CD4-positive, alpha-beta T cell (primary cell): ENCODE data around the gene NDUFA8. TPM values are rescaled to one million over a fixed set of nuclear protein-coding genes. Genes with fewer than 3 reads are reported as not detected.

Source experiments
- ATAC-seq: fragments of 200-7000 bp; cut with Tn5 transposase; one replicate; pipeline ENCODE4 v1.10.0; 2022; ENCODE audit warnings: mild to moderate bottlenecking; ENCODE audit not compliant: poor library complexity
- CTCF ChIA-PET: fragments of 350-600 bp; sonication (Branson Sonifier 250); formaldehyde crosslinking; loops from one replicate; lab custom pipeline; 2021; ENCODE audit warnings: antibody characterized with exemption, inconsistent platforms; lab: Charles Lee
- POLR2A ChIA-PET: fragments of 350-600 bp; sonication (Branson Sonifier 250); formaldehyde crosslinking; loops from one replicate; lab custom pipeline; 2021; ENCODE audit warnings: antibody characterized with exemption, inconsistent platforms; lab: Charles Lee
- DNase-seq, 14 experiments: peaks; one replicate each; pipeline ENCODE4 v3.0.0-alpha.2; 2013 to 2020; ENCODE audit warnings: mixed read lengths in 2 of 14
- H3K27ac ChIP-seq, 2 donors: one replicate each; pipeline versions ENCODE4 v1.5.1 to v1.7.0; 2013; ENCODE audit warnings: low read length in 2 of 2, low read depth in 1 of 2, mild to moderate bottlenecking in 1 of 2
- H3K27me3 ChIP-seq, 2 experiments: 1 replicate in 1 of 2; 2 replicates in 1 of 2; pipeline versions ENCODE4 v1.6.1 to v1.7.0; 2013; ENCODE audit warnings: low read length in 2 of 2, control low read depth in 1 of 2, mild to moderate bottlenecking in 1 of 2, moderate library complexity in 1 of 2; ENCODE audit not compliant: insufficient read depth in 2 of 2, control insufficient read depth in 1 of 2
- H3K36me3 ChIP-seq: one replicate; pipeline ENCODE4 v1.6.1; 2013; ENCODE audit warnings: low read length, control low read depth; ENCODE audit not compliant: insufficient read depth
- H3K4me1 ChIP-seq: one replicate; pipeline ENCODE4 v1.6.1; 2013; ENCODE audit warnings: low read length, control low read depth; ENCODE audit not compliant: insufficient read depth
- H3K4me3 ChIP-seq: one replicate; pipeline ENCODE4 v1.5.1; 2013; ENCODE audit warnings: mild to moderate bottlenecking, low read length, moderate library complexity
- H3K9me3 ChIP-seq, 2 experiments: 1 replicate in 1 of 2; 2 replicates in 1 of 2; pipeline versions ENCODE4 v1.6.1 to v1.7.0; 2013; ENCODE audit warnings: low read length in 2 of 2, mild to moderate bottlenecking in 2 of 2, control low read depth in 1 of 2, moderate library complexity in 1 of 2; ENCODE audit not compliant: control insufficient read depth in 1 of 2, insufficient read depth in 1 of 2
- H3K27ac Mint-ChIP-seq: one replicate; pipeline ENCODE4 v1.8.0; 2020; ENCODE audit warnings: mixed read lengths
- H3K27me3 Mint-ChIP-seq: one replicate; pipeline ENCODE4 v1.8.0; 2021; ENCODE audit warnings: mixed read lengths
- H3K36me3 Mint-ChIP-seq: one replicate; pipeline ENCODE4 v1.8.0; 2021; ENCODE audit warnings: low read depth, mixed read lengths
- H3K4me1 Mint-ChIP-seq: one replicate; pipeline ENCODE4 v1.8.0; 2021; ENCODE audit warnings: low read depth, mixed read lengths
- H3K4me3 Mint-ChIP-seq: one replicate; pipeline ENCODE4 v1.8.0; 2020; ENCODE audit warnings: mild to moderate bottlenecking, mixed read lengths
- H3K9me3 Mint-ChIP-seq: one replicate; pipeline ENCODE4 v1.8.0; 2020; ENCODE audit warnings: mixed read lengths
- intact Hi-C, 2 experiments: fragments of 100-400 bp; cut with DNase I in 1 of 2; cut with micrococcal nuclease in 1 of 2; formaldehyde crosslinking; loops; one replicate each; pipeline versions ENCODE4 v1.15.1 to v1.9.0; 2023 to 2025; cut with DNase I, micrococcal nuclease
- total RNA-seq, 174 experiments: library from RNA in 2 of 174; stranded (reverse) in 2 of 174; gene quantifications; one replicate each; pipeline ENCODE4 v1.2.3 and lab custom pipeline; 2021 to 2026
- TF ChIP-seq, protein P1 (sequence below): fragments of 200-600 bp; IDR thresholded peaks from one replicate; pipeline ENCODE4 v1.8.0; 2022; ENCODE audit warnings: antibody characterized with exemption, mild to moderate bottlenecking

Gene NDUFA8
- total RNA-seq, 2 experiments from 2014 or later, result 4.5 to 5.0 TPM

GRCh38 chr9:122179054-122179689 lies 19.6 kb upstream of the NDUFA8 start:
- POLR2A ChIA-PET, result no interaction called here
- H3K36me3 ChIP-seq, result no peaks in the 10 kb centered on the region
- peaks cover 0 to 7% of the 10 kb centered on the region in 2 experiments for H3K27me3 ChIP-seq
- CTCF ChIA-PET, result no interaction called here
- ATAC-seq, result no peak
- H3K4me1 ChIP-seq, result no peaks in the 10 kb centered on the region
- TF ChIP-seq, protein P1, sequence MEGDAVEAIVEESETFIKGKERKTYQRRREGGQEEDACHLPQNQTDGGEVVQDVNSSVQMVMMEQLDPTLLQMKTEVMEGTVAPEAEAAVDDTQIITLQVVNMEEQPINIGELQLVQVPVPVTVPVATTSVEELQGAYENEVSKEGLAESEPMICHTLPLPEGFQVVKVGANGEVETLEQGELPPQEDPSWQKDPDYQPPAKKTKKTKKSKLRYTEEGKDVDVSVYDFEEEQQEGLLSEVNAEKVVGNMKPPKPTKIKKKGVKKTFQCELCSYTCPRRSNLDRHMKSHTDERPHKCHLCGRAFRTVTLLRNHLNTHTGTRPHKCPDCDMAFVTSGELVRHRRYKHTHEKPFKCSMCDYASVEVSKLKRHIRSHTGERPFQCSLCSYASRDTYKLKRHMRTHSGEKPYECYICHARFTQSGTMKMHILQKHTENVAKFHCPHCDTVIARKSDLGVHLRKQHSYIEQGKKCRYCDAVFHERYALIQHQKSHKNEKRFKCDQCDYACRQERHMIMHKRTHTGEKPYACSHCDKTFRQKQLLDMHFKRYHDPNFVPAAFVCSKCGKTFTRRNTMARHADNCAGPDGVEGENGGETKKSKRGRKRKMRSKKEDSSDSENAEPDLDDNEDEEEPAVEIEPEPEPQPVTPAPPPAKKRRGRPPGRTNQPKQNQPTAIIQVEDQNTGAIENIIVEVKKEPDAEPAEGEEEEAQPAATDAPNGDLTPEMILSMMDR, result no peak
- no peaks in the 10 kb centered on the region for H3K9me3 ChIP-seq
- H3K4me3 Mint-ChIP-seq, result no peak overlapping the region
- no peak for DNase-seq
- no peak overlapping the region for H3K27ac ChIP-seq
- no peak overlapping the region for H3K4me3 ChIP-seq
- H3K9me3 Mint-ChIP-seq, result no peaks in the 10 kb centered on the region
- no peaks in the 10 kb centered on the region for H3K36me3 Mint-ChIP-seq
- H3K4me1 Mint-ChIP-seq, result no peaks in the 10 kb centered on the region
- H3K27ac Mint-ChIP-seq, result no peak overlapping the region
- H3K27me3 Mint-ChIP-seq, result peaks cover 26% of the 10 kb centered on the region
- intact Hi-C loops, result no loop called here

- Mint-ChIP-seq H3K4me1 (no peaks in the 10 kb centered on the region), H3K4me3 (no peak overlapping the region), H3K27ac (no peak overlapping the region), H3K9me3 (no peaks in the 10 kb centered on the region), H3K27me3 (peaks cover 47% of the 10 kb centered on the region), H3K36me3 (no peaks in the 10 kb centered on the region)
- ChIA-PET CTCF (no interaction called here), POLR2A (no interaction called here)
- H3K4me1 ChIP-seq, result no peaks in the 10 kb centered on the region
- no peak overlapping the region for H3K4me3 ChIP-seq
- TF ChIP-seq, protein P1, result no peak
- no peak overlapping the region for H3K27ac ChIP-seq
- intact Hi-C loops, result no loop called here
- no peaks in the 10 kb centered on the region for H3K36me3 ChIP-seq
- H3K27me3 ChIP-seq, result peaks cover 4 to 21% of the 10 kb centered on the region in 2 experiments
- ATAC-seq, result no peak
- no peak for DNase-seq
- no peaks in the 10 kb centered on the region for H3K9me3 ChIP-seq
These were observed 17.3 kb upstream of the NDUFA8 start for GRCh38 chr9:122176916-122177315.

GRCh38 chr9:122173670-122174069 lies 14.1 kb upstream of the NDUFA8 start:
- H3K27me3 Mint-ChIP-seq, result peaks cover 53% of the 10 kb centered on the region
- TF ChIP-seq, protein P1, result no peak
- H3K4me1 Mint-ChIP-seq, result no peaks in the 10 kb centered on the region
- no peak for DNase-seq
- Histone ChIP-seq H3K27ac (no peak overlapping the region), H3K27me3 (peaks cover 9 to 26% of the 10 kb centered on the region in 2 experiments), H3K4me1 (no peaks in the 10 kb centered on the region), H3K4me3 (no peak overlapping the region), H3K36me3 (no peaks in the 10 kb centered on the region), H3K9me3 (no peaks in the 10 kb centered on the region)
- CTCF ChIA-PET, result no interaction called here
- no peak for ATAC-seq
- no peak overlapping the region for H3K27ac Mint-ChIP-seq
- H3K9me3 Mint-ChIP-seq, result no peaks in the 10 kb centered on the region
- intact Hi-C loops, result no loop called here
- H3K4me3 Mint-ChIP-seq, result no peak overlapping the region
- no peaks in the 10 kb centered on the region for H3K36me3 Mint-ChIP-seq
- POLR2A ChIA-PET, result no interaction called here
